H1 (cell line): ENCODE results near the gene NGEF. TPM values are rescaled to one million over a fixed set of nuclear protein-coding genes. Genes with fewer than 3 reads are reported as not detected.

Experiments used
- CTCF ChIA-PET: fragments of 300-600 bp; sonication (Branson Sonifier 250); formaldehyde crosslinking; loops from one replicate; lab custom pipeline; 2021; ENCODE audit not compliant: partially characterized antibody; lab: Charles Lee
- POLR2A ChIA-PET: fragments of 300-600 bp; sonication (Branson Sonifier 250); formaldehyde crosslinking; loops from one replicate; lab custom pipeline; 2021; ENCODE audit warnings: inconsistent platforms; ENCODE audit not compliant: partially characterized antibody; lab: Charles Lee
- DNase-seq, 2 experiments: peaks; one replicate each; pipeline versions ENCODE4 v3.0.0 to v3.0.0-alpha.2; 2010 to 2022; ENCODE audit warnings: low spot score in 2 of 2, low read depth in 1 of 2, mixed read lengths in 1 of 2
- FAIRE-seq: peaks from 2 replicates; lab custom pipeline; 2011; peaks lifted over from hg19 to GRCh38; lab: Jason Lieb, UNC
- H2AFZ ChIP-seq: 2 replicates; pipeline ENCODE4 v1.8.1; 2012; ENCODE audit warnings: low read length, inconsistent platforms
- H2AK5ac ChIP-seq: 2 replicates; pipeline ENCODE4 v1.6.1; 2013; ENCODE audit warnings: low read depth, low read length
- H2BK120ac ChIP-seq: replicated peaks from 2 replicates; pipeline ENCODE3; 2013; ENCODE audit warnings: low read depth, low read length, inconsistent platforms
- H2BK12ac ChIP-seq: 2 replicates; pipeline ENCODE4 v1.6.1; 2013; ENCODE audit warnings: low read depth, low read length
- H2BK15ac ChIP-seq: 2 replicates; pipeline ENCODE4 v1.6.1; 2013; ENCODE audit warnings: low read length
- H2BK20ac ChIP-seq: 2 replicates; pipeline ENCODE4 v1.6.1; 2013; ENCODE audit warnings: low read length
- H2BK5ac ChIP-seq: 2 replicates; pipeline ENCODE4 v1.6.1; 2013; ENCODE audit warnings: low read depth, low read length
- H3K14ac ChIP-seq: 2 replicates; pipeline ENCODE4 v1.6.1; 2013; ENCODE audit warnings: inconsistent platforms; ENCODE audit not compliant: insufficient read length
- H3K18ac ChIP-seq: 2 replicates; pipeline ENCODE4 v1.6.1; 2013; ENCODE audit warnings: low read length; ENCODE audit errors: extremely low read depth
- H3K23ac ChIP-seq: 2 replicates; pipeline ENCODE4 v1.6.1; 2013; ENCODE audit warnings: inconsistent platforms; ENCODE audit not compliant: insufficient read length
- H3K23me2 ChIP-seq: 2 replicates; pipeline ENCODE4 v1.6.1; 2013; ENCODE audit warnings: low read depth, low read length
- H3K27ac ChIP-seq: 2 replicates; pipeline ENCODE4 v1.6.1; 2011; ENCODE audit warnings: low read depth, low read length, inconsistent platforms
- H3K27me3 ChIP-seq, 4 experiments: replicated peaks in 1 of 4; 1 replicate in 1 of 4; 2 replicates in 3 of 4; pipeline versions ENCODE4 v1.6.1 to v1.8.1; 2011 to 2013; ENCODE audit warnings: low read length in 3 of 4, mild to moderate bottlenecking in 3 of 4, inconsistent platforms in 2 of 4, mixed read lengths in 2 of 4, moderate library complexity in 1 of 4; ENCODE audit not compliant: control insufficient read depth in 3 of 4, insufficient read depth in 3 of 4; ENCODE audit errors: extremely low read depth in 1 of 4
- H3K36me3 ChIP-seq, 4 experiments: 2 replicates each; pipeline versions ENCODE4 v1.6.1 to v1.8.1; 2011 to 2013; ENCODE audit warnings: mild to moderate bottlenecking in 4 of 4, low read length in 3 of 4, moderate library complexity in 2 of 4, control low read depth in 1 of 4, inconsistent platforms in 1 of 4; ENCODE audit not compliant: insufficient read depth in 4 of 4, control insufficient read depth in 2 of 4
- H3K4ac ChIP-seq: replicated peaks from 2 replicates; pipeline ENCODE3; 2013; ENCODE audit warnings: low read length, low read depth, mixed read lengths, inconsistent platforms; ENCODE audit not compliant: insufficient read length
- H3K4me1 ChIP-seq, 4 experiments: replicated peaks in 1 of 4; 1 replicate in 1 of 4; 2 replicates in 3 of 4; pipeline versions ENCODE4 v1.6.1 to v1.8.1; 2011 to 2013; ENCODE audit warnings: low read length in 3 of 4, inconsistent platforms in 2 of 4, mixed read lengths in 1 of 4; ENCODE audit not compliant: insufficient read depth in 4 of 4, control insufficient read depth in 3 of 4
- H3K4me2 ChIP-seq, 2 experiments: 2 replicates each; pipeline versions ENCODE4 v1.6.1 to v1.8.1; 2011 to 2013; ENCODE audit warnings: low read depth in 2 of 2, low read length in 2 of 2, control low read depth in 1 of 2, inconsistent platforms in 1 of 2, mild to moderate bottlenecking in 1 of 2; ENCODE audit not compliant: insufficient read depth in 1 of 2
- H3K4me3 ChIP-seq, 4 experiments: fragments of 200-600, 300-600 bp in 1 of 4; sonication (generic), shearing (Covaris generic), sonication (Bioruptor Twin) in 1 of 4; 2 replicates each; pipeline versions ENCODE4 v1.5.1 to v1.8.1; 2011 to 2016; ENCODE audit warnings: low read length in 4 of 4, low read depth in 3 of 4, control low read depth in 2 of 4, inconsistent platforms in 2 of 4, mild to moderate bottlenecking in 2 of 4, mixed read lengths in 1 of 4, moderate library complexity in 1 of 4; ENCODE audit not compliant: insufficient read depth in 2 of 4; ENCODE audit errors: extremely low read depth in 1 of 4
- H3K56ac ChIP-seq: replicated peaks from 2 replicates; pipeline ENCODE3; 2013; ENCODE audit warnings: low read depth, mild to moderate bottlenecking, mixed read lengths, low read length, inconsistent platforms; ENCODE audit not compliant: insufficient read length
- H3K79me1 ChIP-seq: 2 replicates; pipeline ENCODE4 v1.6.1; 2013; ENCODE audit warnings: low read depth, low read length, control low read depth
- H3K79me2 ChIP-seq, 2 experiments: 2 replicates each; pipeline versions ENCODE4 v1.6.1 to v1.8.1; 2012 to 2013; ENCODE audit warnings: low read length in 2 of 2, mild to moderate bottlenecking in 2 of 2, inconsistent platforms in 1 of 2; ENCODE audit not compliant: insufficient read depth in 2 of 2, control insufficient read depth in 1 of 2
- H3K9ac ChIP-seq, 4 experiments: replicated peaks in 1 of 4; 1 replicate in 1 of 4; 2 replicates in 3 of 4; pipeline versions ENCODE4 v1.6.1 to v1.8.1; 2011 to 2013; ENCODE audit warnings: low read depth in 3 of 4, low read length in 3 of 4, control low read depth in 2 of 4, mild to moderate bottlenecking in 2 of 4, moderate library complexity in 2 of 4, inconsistent platforms in 1 of 4; ENCODE audit errors: extremely low read depth in 1 of 4
- H3K9me3 ChIP-seq, 2 experiments: 2 replicates each; pipeline versions ENCODE4 v1.6.1 to v1.8.1; 2012 to 2013; ENCODE audit warnings: mild to moderate bottlenecking in 2 of 2, moderate library complexity in 2 of 2, control low read depth in 1 of 2, inconsistent platforms in 1 of 2, low read depth in 1 of 2, low read length in 1 of 2, mixed read lengths in 1 of 2; ENCODE audit not compliant: insufficient read depth in 2 of 2
- H4K20me1 ChIP-seq, 2 experiments: replicated peaks in 1 of 2; 2 replicates each; pipeline versions ENCODE3 to v1.8.1; 2011 to 2013; ENCODE audit warnings: inconsistent platforms in 2 of 2, low read length in 2 of 2, mild to moderate bottlenecking in 1 of 2; ENCODE audit not compliant: insufficient read depth in 2 of 2, control insufficient read depth in 1 of 2
- H4K5ac ChIP-seq: 2 replicates; pipeline ENCODE4 v1.6.1; 2013; ENCODE audit warnings: low read length, low read depth, mixed read lengths, inconsistent platforms; ENCODE audit not compliant: insufficient read length
- H4K8ac ChIP-seq: 2 replicates; pipeline ENCODE4 v1.8.0; 2013; ENCODE audit warnings: mild to moderate bottlenecking, moderate library complexity, low read length, inconsistent platforms; ENCODE audit not compliant: insufficient read depth; ENCODE audit errors: extremely low read depth
- H4K91ac ChIP-seq: replicated peaks from 2 replicates; pipeline ENCODE3; 2013; ENCODE audit warnings: low read length, mixed read lengths, inconsistent platforms; ENCODE audit not compliant: insufficient read length
- ATF2 ChIP-seq: IDR thresholded peaks from 2 replicates; pipeline ENCODE4 v1.6.1; 2012; ENCODE audit warnings: low read length, inconsistent platforms
- BCL11A ChIP-seq, 2 experiments: IDR thresholded peaks; one replicate each; pipeline ENCODE4 v1.6.1; 2011; ENCODE audit warnings: low read depth in 2 of 2, low read length in 2 of 2, mild to moderate bottlenecking in 2 of 2
- HDAC6 ChIP-seq: IDR thresholded peaks from one replicate; pipeline ENCODE4 v1.7.1; 2012; ENCODE audit warnings: low read depth, mild to moderate bottlenecking, inconsistent platforms, low read length, moderate library complexity
- JUN ChIP-seq: IDR thresholded peaks from 2 replicates; pipeline ENCODE4 v1.6.1; 2011; ENCODE audit warnings: low read depth, mild to moderate bottlenecking, improper control_type of control experiment, low read length
- JUND ChIP-seq: IDR thresholded peaks from 2 replicates; pipeline ENCODE4 v1.6.1; 2011; ENCODE audit warnings: mild to moderate bottlenecking, improper control_type of control experiment, low read length
- MAFK ChIP-seq: IDR thresholded peaks from 2 replicates; pipeline ENCODE4 v1.6.1; 2012; ENCODE audit warnings: low read depth, mild to moderate bottlenecking, improper control_type of control experiment, low read length
- POU5F1 ChIP-seq: IDR thresholded peaks from 2 replicates; pipeline ENCODE4 v1.6.1; 2011; ENCODE audit warnings: low read depth, mild to moderate bottlenecking, low read length, moderate library complexity
- RNF2 ChIP-seq: fragments of 200-900, 300-1000 bp; sonication (generic); IDR thresholded peaks from 2 replicates; pipeline ENCODE4 v1.7.1; 2016; ENCODE audit warnings: borderline replicate concordance, low read depth, mild to moderate bottlenecking, antibody characterized with exemption, low read length; ENCODE audit not compliant: poor library complexity, severe bottlenecking; ENCODE audit errors: missing control alignments
- SIX5 ChIP-seq: IDR thresholded peaks from 2 replicates; pipeline ENCODE4 v1.6.1; 2011; ENCODE audit warnings: mild to moderate bottlenecking, low read depth, low read length
- SRF ChIP-seq: IDR thresholded peaks from 2 replicates; pipeline ENCODE4 v1.6.1; 2011; ENCODE audit warnings: mild to moderate bottlenecking, low read depth, low read length, moderate library complexity
- TAF1 ChIP-seq: IDR thresholded peaks from 2 replicates; pipeline ENCODE4 v1.6.1; 2011; ENCODE audit warnings: mild to moderate bottlenecking, low read depth, low read length
- TAF7 ChIP-seq: optimal IDR thresholded peaks from 2 replicates; pipeline ENCODE3; 2011; ENCODE audit warnings: low read depth, mild to moderate bottlenecking, inconsistent platforms, low read length, moderate library complexity, borderline replicate concordance
- TCF12 ChIP-seq: IDR thresholded peaks from 2 replicates; pipeline ENCODE4 v1.6.1; 2011; ENCODE audit warnings: low read depth, mild to moderate bottlenecking, low read length
- WGBS, 2 experiments: shearing (Covaris generic) in 1 of 2; methylation state at CpG; one replicate each; pipeline versions ENCODE4 v1.1.6 to v1.1.7; 2013 to 2015; ENCODE audit warnings: low lambda C conversion rate in 2 of 2, mixed read lengths in 2 of 2, inconsistent platforms in 1 of 2, low coverage in 1 of 2, missing lambda C conversion rate in 1 of 2; ENCODE audit not compliant: insufficient replicate concordance in 2 of 2, insufficient coverage in 1 of 2, insufficient read length in 1 of 2; ENCODE audit errors: extremely low coverage in 1 of 2, missing lambda C conversion rate in 1 of 2; 5-methylcytosine and 5-hydroxymethylcytosine counted together
- polyA plus RNA-seq, 7 experiments: library from polyadenylated mRNA; depleted of rRNA in 3 of 7; stranded (reverse) in 5 of 7; unstranded in 2 of 7; fragments of >200 nt in 5 of 7; fragments of 200-250 nt in 2 of 7; gene quantifications; 1 replicate in 5 of 7; 2 replicates in 1 of 7; 4 replicates in 1 of 7; pipeline versions ENCODE4 v1.2.1 to v1.2.3, GENCODE V29; 2011 to 2013; ENCODE audit warnings: missing spikeins in 2 of 7, mixed read lengths in 2 of 7
- total RNA-seq: library from RNA; stranded (reverse); fragmentation: NEBNext Ultra II Directional; extraction: Animal tissue kit (Norgen Biotek cat#: 25700); gene quantifications from 2 replicates; pipeline ENCODE4 v1.2.1, GENCODE V29; 2021

The NGEF gene
- total and polyA plus RNA-seq, 2 of the 8 experiments (the other 6 are each of a cell fraction or from before 2014, with no cell fraction given), result 2.7 to 3.2 TPM

GRCh38 chr2:233007270-233007669 is 5.8 kb downstream of the NGEF start:
- Histone ChIP-seq H2AFZ (no peak overlapping the region), H3K4ac (no peak overlapping the region), H4K91ac (no peak overlapping the region), H2BK12ac (no peak overlapping the region), H2BK5ac (no peak overlapping the region), H3K79me2 (no peaks in the 10 kb centered on the region), H3K4me3 (no peak overlapping the region), H3K23ac (no peak overlapping the region), H2AK5ac (no peak overlapping the region), H4K20me1 (no peaks in the 10 kb centered on the region), H3K18ac (no peak overlapping the region), H2BK15ac (no peak overlapping the region), H3K4me2 (no peak overlapping the region), H3K14ac (no peak overlapping the region), H3K56ac (no peak overlapping the region), H2BK120ac (no peak overlapping the region), H3K23me2 (no peaks in the 10 kb centered on the region), H3K9ac (no peak overlapping the region), H3K27me3 (no peaks in the 10 kb centered on the region), H4K5ac (no peak overlapping the region), H3K36me3 (no peaks in the 10 kb centered on the region), H3K9me3 (no peaks in the 10 kb centered on the region), H4K8ac (no peak overlapping the region), H3K27ac (no peak overlapping the region), H3K79me1 (no peaks in the 10 kb centered on the region), H2BK20ac (no peak overlapping the region), H3K4me1 (no peaks in the 10 kb centered on the region)
- CTCF ChIA-PET, result interaction anchor here (0.8 to 2.5 kb wide), 10 partner anchors 10 to 155 kb away, joined by 3 to 10 read pairs (median 4); partner anchors contain the start of gene NEU2
- WGBS, 2 experiments, result 92% methylated on average over 7 of the region's 7 CpGs; no CpG with 5 or more reads in 1 of the 2 experiments
- POLR2A ChIA-PET, result no interaction called here
- DNase-seq (no peak), FAIRE-seq (no peak)
- TF ChIP-seq BCL11A (IDR thresholded peaks at IDR 0.05; ENCODE audit: low read depth in 2 of 2, low read length in 2 of 2), result no peak
- TF ChIP-seq SRF, result no peak
- TF ChIP-seq TCF12, result no peak
- TF ChIP-seq TAF1, result no peak
- no peak for TF ChIP-seq JUND
- TF ChIP-seq POU5F1, result no peak
- TF ChIP-seq HDAC6, result no peak
- TF ChIP-seq JUN, result no peak
- TF ChIP-seq SIX5, result no peak
- no peak for TF ChIP-seq TAF7
- no peak for TF ChIP-seq RNF2
- no peak for TF ChIP-seq ATF2
- no peak for TF ChIP-seq MAFK
